ENCODE results near the gene PAXIP1.

GRCh38 chr7:154994996-154995395 lies 7.9 kb downstream of the PAXIP1 start:
- TF ChIP-seq, protein P1, sequence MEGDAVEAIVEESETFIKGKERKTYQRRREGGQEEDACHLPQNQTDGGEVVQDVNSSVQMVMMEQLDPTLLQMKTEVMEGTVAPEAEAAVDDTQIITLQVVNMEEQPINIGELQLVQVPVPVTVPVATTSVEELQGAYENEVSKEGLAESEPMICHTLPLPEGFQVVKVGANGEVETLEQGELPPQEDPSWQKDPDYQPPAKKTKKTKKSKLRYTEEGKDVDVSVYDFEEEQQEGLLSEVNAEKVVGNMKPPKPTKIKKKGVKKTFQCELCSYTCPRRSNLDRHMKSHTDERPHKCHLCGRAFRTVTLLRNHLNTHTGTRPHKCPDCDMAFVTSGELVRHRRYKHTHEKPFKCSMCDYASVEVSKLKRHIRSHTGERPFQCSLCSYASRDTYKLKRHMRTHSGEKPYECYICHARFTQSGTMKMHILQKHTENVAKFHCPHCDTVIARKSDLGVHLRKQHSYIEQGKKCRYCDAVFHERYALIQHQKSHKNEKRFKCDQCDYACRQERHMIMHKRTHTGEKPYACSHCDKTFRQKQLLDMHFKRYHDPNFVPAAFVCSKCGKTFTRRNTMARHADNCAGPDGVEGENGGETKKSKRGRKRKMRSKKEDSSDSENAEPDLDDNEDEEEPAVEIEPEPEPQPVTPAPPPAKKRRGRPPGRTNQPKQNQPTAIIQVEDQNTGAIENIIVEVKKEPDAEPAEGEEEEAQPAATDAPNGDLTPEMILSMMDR (tag by site-specific recombination; IDR thresholded peaks at IDR 0.05) = no peak
- TF ChIP-seq, protein P2, sequence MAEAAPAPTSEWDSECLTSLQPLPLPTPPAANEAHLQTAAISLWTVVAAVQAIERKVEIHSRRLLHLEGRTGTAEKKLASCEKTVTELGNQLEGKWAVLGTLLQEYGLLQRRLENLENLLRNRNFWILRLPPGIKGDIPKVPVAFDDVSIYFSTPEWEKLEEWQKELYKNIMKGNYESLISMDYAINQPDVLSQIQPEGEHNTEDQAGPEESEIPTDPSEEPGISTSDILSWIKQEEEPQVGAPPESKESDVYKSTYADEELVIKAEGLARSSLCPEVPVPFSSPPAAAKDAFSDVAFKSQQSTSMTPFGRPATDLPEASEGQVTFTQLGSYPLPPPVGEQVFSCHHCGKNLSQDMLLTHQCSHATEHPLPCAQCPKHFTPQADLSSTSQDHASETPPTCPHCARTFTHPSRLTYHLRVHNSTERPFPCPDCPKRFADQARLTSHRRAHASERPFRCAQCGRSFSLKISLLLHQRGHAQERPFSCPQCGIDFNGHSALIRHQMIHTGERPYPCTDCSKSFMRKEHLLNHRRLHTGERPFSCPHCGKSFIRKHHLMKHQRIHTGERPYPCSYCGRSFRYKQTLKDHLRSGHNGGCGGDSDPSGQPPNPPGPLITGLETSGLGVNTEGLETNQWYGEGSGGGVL (tag by site-specific recombination; IDR thresholded peaks at IDR 0.05) = no peak
- no peak for TF ChIP-seq ZNF560 (tag by site-specific recombination; IDR thresholded peaks at IDR 0.05; ENCODE audit: borderline replicate concordance)
- TF ChIP-seq AEBP2 (tag by site-specific recombination; IDR thresholded peaks at IDR 0.05; ENCODE audit: borderline replicate concordance) = no peak
- no peak for TF ChIP-seq ZNF629 (tag by site-specific recombination; IDR thresholded peaks at IDR 0.05)
- no peak for TF ChIP-seq ZNF670 (tag by site-specific recombination; IDR thresholded peaks at IDR 0.05; ENCODE audit: low read depth)
- no peak for TF ChIP-seq GLI4 (tag by site-specific recombination; IDR thresholded peaks at IDR 0.05)
- no peak for TF ChIP-seq GLIS2 (tag by site-specific recombination; IDR thresholded peaks at IDR 0.05)
